ENCODE measurements around the gene GPBP1L1.

DNA sequence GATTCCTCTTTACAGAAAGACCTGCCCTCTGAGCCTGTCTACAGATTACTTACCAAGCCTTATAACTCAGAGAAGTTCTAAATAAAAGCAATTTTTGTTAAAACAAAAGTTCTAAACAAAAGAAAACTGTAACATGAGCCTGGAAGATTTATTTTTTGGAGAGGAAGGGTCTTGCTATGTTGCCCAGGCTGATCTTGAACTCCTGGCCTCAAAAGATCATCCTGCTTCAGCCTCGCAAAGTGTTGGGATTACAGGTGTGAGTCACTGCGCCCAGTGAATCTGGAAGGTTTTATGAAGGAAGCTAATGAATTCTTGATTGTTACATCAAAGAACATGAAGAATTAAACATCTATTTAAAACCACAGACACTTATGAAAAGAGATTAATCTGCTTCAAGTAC, 27.1 kb downstream of the GPBP1L1 start:
- TF ChIP-seq ZNF24 (tag by site-specific recombination; IDR thresholded peaks at IDR 0.05) = no peak
- no peak for TF ChIP-seq ZNF707 (tag by site-specific recombination; IDR thresholded peaks at IDR 0.05)
- no peak for TF ChIP-seq CTCF (tag by site-specific recombination; IDR thresholded peaks at IDR 0.05)
- TF ChIP-seq, protein P1, sequence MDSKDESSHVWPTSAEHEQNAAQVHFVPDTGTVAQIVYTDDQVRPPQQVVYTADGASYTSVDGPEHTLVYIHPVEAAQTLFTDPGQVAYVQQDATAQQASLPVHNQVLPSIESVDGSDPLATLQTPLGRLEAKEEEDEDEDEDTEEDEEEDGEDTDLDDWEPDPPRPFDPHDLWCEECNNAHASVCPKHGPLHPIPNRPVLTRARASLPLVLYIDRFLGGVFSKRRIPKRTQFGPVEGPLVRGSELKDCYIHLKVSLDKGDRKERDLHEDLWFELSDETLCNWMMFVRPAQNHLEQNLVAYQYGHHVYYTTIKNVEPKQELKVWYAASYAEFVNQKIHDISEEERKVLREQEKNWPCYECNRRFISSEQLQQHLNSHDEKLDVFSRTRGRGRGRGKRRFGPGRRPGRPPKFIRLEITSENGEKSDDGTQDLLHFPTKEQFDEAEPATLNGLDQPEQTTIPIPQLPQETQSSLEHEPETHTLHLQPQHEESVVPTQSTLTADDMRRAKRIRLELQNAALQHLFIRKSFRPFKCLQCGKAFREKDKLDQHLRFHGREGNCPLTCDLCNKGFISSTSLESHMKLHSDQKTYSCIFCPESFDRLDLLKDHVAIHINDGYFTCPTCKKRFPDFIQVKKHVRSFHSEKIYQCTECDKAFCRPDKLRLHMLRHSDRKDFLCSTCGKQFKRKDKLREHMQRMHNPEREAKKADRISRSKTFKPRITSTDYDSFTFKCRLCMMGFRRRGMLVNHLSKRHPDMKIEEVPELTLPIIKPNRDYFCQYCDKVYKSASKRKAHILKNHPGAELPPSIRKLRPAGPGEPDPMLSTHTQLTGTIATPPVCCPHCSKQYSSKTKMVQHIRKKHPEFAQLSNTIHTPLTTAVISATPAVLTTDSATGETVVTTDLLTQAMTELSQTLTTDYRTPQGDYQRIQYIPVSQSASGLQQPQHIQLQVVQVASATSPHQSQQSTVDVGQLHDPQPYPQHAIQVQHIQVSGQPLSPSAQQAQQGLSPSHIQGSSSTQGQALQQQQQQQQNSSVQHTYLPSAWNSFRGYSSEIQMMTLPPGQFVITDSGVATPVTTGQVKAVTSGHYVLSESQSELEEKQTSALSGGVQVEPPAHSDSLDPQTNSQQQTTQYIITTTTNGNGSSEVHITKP (tag by site-specific recombination; IDR thresholded peaks at IDR 0.05) = no peak
- no peak for TF ChIP-seq YY1 (tag by site-specific recombination; IDR thresholded peaks at IDR 0.05)
- no peak for TF ChIP-seq ZNF366 (tag by site-specific recombination; conservative IDR thresholded peaks at IDR 0.05)
- TF ChIP-seq ZFHX2 (tag by site-specific recombination; conservative IDR thresholded peaks at IDR 0.05) = no peak
- TF ChIP-seq, protein P2, sequence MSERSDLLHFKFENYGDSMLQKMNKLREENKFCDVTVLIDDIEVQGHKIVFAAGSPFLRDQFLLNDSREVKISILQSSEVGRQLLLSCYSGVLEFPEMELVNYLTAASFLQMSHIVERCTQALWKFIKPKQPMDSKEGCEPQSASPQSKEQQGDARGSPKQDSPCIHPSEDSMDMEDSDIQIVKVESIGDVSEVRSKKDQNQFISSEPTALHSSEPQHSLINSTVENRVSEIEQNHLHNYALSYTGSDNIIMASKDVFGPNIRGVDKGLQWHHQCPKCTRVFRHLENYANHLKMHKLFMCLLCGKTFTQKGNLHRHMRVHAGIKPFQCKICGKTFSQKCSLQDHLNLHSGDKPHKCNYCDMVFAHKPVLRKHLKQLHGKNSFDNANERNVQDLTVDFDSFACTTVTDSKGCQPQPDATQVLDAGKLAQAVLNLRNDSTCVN (tag by site-specific recombination; optimal IDR thresholded peaks at IDR 0.05) = no peak
- no peak for TF ChIP-seq ZNF184 (tag by site-specific recombination; IDR thresholded peaks at IDR 0.05)
- TF ChIP-seq, protein P3, sequence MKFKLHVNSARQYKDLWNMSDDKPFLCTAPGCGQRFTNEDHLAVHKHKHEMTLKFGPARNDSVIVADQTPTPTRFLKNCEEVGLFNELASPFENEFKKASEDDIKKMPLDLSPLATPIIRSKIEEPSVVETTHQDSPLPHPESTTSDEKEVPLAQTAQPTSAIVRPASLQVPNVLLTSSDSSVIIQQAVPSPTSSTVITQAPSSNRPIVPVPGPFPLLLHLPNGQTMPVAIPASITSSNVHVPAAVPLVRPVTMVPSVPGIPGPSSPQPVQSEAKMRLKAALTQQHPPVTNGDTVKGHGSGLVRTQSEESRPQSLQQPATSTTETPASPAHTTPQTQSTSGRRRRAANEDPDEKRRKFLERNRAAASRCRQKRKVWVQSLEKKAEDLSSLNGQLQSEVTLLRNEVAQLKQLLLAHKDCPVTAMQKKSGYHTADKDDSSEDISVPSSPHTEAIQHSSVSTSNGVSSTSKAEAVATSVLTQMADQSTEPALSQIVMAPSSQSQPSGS (tag by site-specific recombination; IDR thresholded peaks at IDR 0.05; ENCODE audit: low read depth) = no peak
- no peak for TF ChIP-seq ZXDB (tag by site-specific recombination; IDR thresholded peaks at IDR 0.05)
- no peak for TF ChIP-seq ZNF138 (tag by site-specific recombination; IDR thresholded peaks at IDR 0.05; ENCODE audit: borderline replicate concordance)
- TF ChIP-seq ZNF292 (tag by site-specific recombination; IDR thresholded peaks at IDR 0.05; ENCODE audit: borderline replicate concordance, low read depth) = no peak
- TF ChIP-seq ZBTB11 (tag by site-specific recombination; conservative IDR thresholded peaks at IDR 0.05; ENCODE audit: low read depth) = no peak

All from HEK293 (cell line).